HUDEP-2 (cell line): Measurements from ENCODE around the gene PTPN13.
"Not testable (repeated sequence)": the region's sequence is repeated elsewhere in the genome, so short reads cannot be mapped to it uniquely, and the experiment has no call there.

Experiments used
- DNase-seq, 76 experiments: peaks; one replicate each; lab custom pipeline; 2025; ENCODE audit not compliant: unreplicated experiment in 76 of 76; lab: John Stamatoyannopoulos, UW

PTPN13 gene

GRCh38 chr4:86631166-86631565 lies 37.1 kb downstream of the PTPN13 start:
- DNase-seq = no peak

DNA sequence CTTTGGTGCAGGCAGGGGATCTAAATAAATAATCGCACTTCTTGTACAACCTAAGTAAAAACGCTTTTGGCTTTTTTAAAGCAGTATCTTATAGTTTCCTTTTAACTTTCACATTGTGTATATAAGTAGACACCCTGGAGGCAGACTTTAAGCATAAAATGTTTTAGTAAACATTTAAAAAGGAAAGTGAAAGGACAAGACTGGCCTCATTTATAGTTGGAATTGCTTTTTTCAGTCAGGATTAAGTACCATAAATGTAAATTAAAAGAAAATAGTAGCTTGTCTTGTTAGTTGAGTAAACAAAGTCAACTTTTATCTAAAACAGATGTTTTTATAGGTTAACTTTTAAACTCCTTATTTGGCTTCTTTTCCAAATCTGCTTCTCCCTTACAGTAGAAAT lies 39.7 kb downstream of the PTPN13 start:
- no peak for DNase-seq

DNA sequence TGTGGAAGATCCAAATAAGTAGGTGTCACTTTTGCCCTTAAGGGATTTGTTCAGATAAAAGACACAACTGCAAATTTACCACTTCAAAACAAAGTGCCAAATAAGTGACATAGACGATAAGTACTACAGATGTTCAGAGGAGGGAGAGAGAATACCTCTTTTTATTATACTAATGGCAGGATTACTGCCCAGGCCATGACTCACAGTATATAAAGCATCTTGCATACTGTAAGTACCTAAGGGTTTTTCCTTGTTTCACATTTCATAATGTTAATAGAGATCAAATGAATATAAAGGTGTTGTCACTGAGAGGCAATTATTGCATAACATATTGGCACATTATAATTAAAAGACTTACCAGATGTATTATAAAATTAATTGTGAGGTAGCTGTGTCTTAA lies 46.4 kb downstream of the PTPN13 start:
- DNase-seq = no peak

- no peak for DNase-seq
Measured at GRCh38 chr4:86641516-86642090, 47.5 kb downstream of the PTPN13 start.

DNA sequence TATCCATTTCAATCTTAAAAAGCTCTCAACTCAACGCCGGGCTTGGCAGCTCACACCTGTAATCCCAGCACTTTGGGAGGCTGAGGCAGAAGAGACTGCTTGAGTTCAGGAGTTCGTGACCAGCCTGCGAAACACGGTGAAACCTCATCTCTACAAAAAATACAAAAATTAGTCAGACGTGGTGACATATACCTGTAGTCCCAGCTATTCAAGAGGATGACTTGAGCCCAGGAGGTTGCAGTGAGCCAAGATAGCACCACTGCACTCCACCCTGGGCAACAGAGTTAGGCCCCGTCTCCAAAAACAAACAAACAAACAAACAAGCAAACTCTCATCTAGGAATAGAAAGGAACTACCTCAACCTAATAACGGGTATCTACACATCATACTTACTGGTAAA lies 50.8 kb downstream of the PTPN13 start:
- no peak for DNase-seq

- DNase-seq = no peak
Measured at GRCh38 chr4:86652332-86652932, 58.3 kb downstream of the PTPN13 start.

GRCh38 chr4:86653237-86653865 lies 59.2 kb downstream of the PTPN13 start:
- peak in 38 of 76 experiments; percentile 0 to 50 (median 9) for DNase-seq

DNA sequence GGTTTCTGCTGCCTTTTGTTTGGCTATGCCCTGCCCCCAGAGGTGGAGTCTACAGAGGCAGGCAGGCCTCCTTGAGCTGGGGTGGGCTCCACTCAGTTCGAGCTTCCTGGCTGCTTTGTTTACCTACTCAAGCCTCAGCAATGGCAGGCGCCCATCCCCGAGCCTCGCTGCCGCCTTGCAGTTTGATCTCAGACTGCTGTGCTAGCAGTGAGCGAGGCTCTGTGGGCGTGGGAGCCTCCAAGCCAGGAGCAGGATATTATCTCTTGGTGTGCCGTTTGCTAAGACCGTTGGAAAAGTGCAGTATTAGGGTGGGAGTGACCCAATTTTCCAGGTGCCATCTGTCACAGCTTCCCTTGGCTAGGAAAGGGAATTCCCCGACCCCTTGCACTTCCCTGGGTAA lies 62.7 kb downstream of the PTPN13 start:
- not testable (repeated sequence) for DNase-seq

DNA sequence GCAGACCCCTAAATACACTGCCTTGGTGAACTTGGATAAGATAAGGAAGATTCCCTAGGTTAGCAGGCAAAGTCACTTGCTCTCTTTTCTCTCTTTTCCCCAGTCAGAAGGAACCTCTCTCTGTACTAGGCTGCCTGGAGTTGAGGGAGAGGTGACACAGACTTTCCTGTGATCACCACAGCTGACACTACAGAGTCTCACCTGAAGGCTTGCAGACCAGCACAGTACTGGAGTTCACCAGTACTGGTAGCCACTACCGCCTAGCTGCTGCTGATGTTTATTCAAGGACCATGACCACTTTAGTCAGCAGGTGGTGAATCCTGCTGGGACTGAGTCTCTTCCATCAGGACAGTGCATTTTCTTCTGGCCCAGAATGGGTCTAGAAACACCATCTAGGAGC lies 63.3 kb downstream of the PTPN13 start:
- DNase-seq = no peak

GRCh38 chr4:86657910-86658309 lies 63.8 kb downstream of the PTPN13 start:
- no peak for DNase-seq

DNA sequence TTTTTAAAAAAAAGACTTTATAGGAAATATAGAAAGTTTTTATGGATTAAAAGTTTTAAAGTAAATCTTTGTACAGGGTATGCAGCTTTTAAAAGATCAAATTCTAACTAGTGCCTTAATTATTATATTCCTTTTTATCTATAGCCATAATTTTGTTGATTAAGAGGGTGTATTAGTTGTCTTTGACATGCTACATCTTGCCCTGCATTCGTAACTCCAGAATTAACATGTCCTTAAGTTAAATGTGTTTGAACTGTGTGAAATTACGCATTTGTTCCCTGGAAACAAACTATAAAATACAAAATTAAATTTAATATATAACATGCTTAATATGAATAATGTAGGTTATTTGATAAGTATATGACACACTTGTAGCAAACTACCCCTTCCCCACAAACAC lies 66.3 kb downstream of the PTPN13 start:
- no peak for DNase-seq

DNA sequence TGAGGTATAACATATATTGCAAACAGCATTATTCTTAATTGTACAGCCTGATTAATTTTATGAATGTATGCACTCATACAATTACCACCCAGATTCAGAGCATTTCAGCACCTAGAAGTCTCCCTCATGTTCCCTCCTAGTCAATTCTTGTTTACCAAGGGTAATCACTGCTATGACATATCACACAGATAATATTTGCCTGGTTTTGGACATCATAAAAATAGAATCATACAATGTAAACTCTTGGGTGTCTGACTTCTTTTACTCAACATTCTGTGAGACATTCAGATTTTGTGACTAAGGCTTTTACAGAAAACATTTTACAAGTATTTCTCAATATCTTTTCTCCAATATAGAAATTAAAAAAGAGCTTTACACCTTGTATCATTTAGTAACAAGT lies 66.9 kb downstream of the PTPN13 start:
- no peak for DNase-seq

DNA sequence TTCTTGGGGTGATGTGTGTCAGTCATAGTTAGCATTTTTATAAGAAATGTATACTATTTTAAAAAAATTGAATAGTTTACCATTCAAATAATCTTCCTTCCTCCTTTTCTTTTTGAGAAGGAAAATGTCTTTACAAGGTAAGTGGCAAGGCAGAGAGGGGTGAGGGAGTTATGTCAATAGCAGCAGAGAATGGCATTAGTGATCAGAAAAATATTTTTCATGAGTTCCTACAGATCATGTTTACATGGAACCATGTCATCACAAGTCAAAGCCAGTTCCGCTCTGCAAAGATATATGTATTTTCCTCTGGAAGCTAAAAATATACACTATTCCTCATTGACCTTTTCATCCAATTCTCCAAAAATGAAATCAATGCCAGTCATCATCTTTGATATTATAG lies 67.3 kb downstream of the PTPN13 start:
- DNase-seq = no peak

- DNase-seq = no peak
Measured at GRCh38 chr4:86664959-86665358, 70.8 kb downstream of the PTPN13 start.

- no peak for DNase-seq
Measured at GRCh38 chr4:86670298-86670697, 76.2 kb downstream of the PTPN13 start.

DNA sequence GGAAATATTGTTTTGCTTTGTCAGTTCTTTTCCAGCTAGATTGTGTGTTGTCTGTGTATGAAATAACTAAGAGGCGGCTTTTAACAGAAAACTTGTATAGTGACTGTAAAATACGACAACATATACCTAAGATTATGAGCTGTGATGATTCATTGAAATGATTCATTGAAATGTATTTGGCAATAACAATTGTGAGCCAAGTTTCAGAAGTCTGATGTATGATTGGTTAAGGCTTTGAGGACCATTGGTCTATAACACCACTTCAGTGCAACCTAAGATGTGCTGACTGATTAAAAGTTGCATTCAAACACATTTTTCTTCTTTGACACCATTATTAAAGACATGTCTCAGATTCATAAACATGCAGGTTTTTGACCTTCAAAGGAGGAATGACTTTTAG lies 76.6 kb downstream of the PTPN13 start:
- no peak for DNase-seq

DNA sequence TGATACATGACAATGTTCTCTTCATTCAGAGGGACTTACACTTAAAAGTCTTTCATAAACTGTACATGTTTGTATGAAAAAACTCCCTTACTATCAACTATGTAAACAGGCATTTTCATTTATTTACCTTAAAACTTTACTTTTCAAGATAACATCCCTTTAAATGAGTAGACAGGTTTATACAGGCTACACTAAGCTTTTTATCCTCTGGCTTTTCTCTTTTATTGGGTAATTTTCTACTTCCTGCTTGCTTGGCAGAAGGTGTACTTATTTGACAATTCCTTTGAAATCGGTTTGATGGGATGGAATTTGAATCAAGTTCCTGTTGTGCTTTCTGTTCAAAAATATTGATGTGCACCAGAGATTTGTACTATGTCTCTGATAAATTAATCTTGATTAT lies 81.4 kb downstream of the PTPN13 start:
- no peak for DNase-seq

- DNase-seq = no peak
Measured at GRCh38 chr4:86678796-86679195, 84.7 kb downstream of the PTPN13 start.

DNA sequence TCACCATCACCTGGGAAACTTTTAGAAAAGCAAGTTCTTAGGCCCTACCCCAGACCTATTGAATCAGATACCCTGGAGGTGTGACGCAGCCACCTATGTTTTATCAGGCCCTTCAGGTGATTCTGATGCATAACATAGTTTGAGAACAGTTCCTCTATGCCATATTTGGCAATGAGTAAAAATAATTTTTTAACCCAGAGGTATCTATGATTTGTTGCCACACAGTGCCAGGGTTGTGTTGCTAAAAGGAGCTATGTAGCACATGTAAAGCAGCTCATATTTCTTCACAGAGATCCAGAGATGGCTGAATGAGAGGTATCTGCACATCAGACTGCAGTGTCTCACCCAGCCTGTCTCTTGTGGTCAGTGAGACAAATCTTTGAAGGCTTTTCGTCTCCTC lies 85.3 kb downstream of the PTPN13 start:
- no peak for DNase-seq

DNA sequence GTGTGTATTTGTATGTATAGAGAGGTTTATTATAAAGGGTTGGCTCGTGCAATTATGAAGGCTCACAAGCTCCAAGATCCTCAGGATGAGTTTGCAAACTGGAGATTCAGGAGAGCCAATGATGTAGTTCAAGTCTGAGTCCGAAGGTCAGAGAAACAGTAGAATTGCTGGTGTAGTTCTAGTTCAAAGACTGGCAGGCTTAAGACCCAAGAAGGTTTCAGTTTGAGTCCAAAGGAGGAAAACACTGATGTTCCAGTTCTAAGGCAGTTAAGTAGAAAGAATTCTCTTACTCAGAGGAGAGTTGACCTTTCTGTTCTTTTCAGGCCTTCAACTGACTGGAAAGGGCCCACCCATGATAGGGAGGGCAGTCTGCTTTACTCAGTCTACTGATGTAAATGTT lies 89.1 kb downstream of the PTPN13 start:
- DNase-seq = no peak

- no peak for DNase-seq
Measured at GRCh38 chr4:86683983-86684382, 89.9 kb downstream of the PTPN13 start.

- no peak for DNase-seq
Measured at GRCh38 chr4:86685401-86685800, 91.3 kb downstream of the PTPN13 start.
